Right lobe of liver (tissue), 4 donors: Measurements from ENCODE around the gene FBXO27.

Source experiments
- POLR2A ChIP-seq: fragments of 450-650 bp; IDR thresholded peaks from one replicate; pipeline ENCODE4 v1.6.1; 2017; ENCODE audit warnings: antibody characterized with exemption, mild to moderate bottlenecking
- TF ChIP-seq, protein P1 (sequence below), 4 donors: fragments of 200-600 bp in 3 of 4; fragments of 450-650 bp in 1 of 4; IDR thresholded peaks; one replicate each; pipeline versions ENCODE4 v1.5.1 to v1.8.0; 2016 to 2022; ENCODE audit warnings: antibody characterized with exemption in 4 of 4, mild to moderate bottlenecking in 2 of 4
- donor health status: DM: no; HTN: no; CAD: no.
- donor health status: DM: no; HTN: no; CAD: no.
- donor health status: DM: no; HTN: yes; CAD: no.

DNA sequence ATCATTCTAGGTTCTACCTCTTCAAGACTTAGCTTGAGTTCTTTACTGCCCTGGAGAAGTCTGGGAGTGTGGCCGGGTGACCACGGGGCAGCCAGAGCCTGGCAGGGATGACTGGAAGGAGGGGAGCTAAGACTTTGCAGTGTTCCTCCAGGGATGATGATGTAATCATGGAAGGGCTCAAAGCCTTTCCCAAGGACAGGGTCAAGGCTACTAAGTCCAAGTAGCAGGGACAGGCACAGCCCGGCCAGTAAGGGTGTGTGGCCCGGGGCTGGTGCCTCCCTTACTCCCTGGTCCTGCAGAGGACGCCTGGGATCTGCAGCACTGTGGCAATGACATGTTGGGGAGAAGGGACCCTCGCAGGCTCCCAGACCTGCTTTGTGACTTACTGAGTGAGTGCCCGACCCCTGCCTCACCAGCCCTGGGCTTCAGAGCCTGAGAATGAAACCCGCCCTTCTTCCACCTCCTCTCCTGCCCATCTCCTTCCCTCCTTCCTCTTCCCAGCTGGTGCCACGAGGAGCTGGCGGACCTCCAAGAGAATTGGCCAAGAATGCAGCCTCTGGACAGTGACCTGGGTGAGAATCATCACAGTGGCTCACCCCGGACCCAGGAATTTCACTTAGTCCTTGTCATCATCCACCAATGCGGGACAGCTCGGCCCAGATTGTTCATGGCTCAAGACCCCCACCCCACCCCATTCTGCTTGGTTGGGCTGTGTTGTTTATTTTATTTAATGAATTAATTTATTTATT, 41.2 kb downstream of the FBXO27 start:
- TF ChIP-seq, protein P1, sequence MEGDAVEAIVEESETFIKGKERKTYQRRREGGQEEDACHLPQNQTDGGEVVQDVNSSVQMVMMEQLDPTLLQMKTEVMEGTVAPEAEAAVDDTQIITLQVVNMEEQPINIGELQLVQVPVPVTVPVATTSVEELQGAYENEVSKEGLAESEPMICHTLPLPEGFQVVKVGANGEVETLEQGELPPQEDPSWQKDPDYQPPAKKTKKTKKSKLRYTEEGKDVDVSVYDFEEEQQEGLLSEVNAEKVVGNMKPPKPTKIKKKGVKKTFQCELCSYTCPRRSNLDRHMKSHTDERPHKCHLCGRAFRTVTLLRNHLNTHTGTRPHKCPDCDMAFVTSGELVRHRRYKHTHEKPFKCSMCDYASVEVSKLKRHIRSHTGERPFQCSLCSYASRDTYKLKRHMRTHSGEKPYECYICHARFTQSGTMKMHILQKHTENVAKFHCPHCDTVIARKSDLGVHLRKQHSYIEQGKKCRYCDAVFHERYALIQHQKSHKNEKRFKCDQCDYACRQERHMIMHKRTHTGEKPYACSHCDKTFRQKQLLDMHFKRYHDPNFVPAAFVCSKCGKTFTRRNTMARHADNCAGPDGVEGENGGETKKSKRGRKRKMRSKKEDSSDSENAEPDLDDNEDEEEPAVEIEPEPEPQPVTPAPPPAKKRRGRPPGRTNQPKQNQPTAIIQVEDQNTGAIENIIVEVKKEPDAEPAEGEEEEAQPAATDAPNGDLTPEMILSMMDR (IDR thresholded peaks at IDR 0.05) = no peak
- TF ChIP-seq POLR2A = no peak
